Measurements from ENCODE around the gene BLCAP.

The BLCAP gene

DNA sequence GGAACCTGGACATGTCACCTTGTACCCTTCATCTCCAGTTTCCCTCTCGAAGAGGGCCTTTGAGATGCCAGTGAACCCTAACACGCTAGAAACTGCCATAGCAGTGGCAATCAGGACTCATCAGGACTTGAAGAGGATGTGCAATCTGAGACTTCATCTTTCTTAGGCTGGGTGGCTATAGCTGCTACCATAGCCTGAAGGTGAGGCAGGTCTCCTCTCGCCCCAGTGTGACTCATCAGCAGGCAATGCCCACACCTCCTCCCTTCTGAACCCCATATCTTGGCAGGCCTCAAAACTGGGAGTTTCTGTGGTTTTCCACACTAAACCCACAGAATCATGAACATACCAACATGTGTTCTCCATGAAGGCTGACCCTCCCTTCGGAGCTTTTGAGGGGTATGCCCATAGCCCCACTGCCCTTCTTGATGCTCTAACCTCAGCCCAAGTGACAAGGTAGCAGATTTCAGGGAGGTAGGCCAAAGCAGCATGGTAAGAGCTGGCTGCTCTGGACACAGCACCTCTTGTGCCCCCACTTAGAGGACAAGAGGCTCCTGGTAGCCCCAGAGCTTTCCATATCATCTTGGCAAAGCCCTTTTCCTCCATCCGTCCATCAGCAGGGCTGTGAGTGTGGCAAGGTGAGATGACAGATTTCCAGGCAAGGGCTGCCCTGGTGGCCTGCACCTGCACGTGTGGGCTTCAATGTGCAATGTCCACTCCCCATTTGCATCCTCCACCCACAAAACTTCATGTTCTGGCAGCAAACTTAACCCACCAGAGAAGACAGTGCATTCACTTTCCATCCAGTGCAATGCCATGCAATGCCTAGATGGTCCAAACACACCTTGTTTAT is 2.6 kb downstream of the BLCAP start:
- peaks cover 32% of the 10 kb centered on the region for H3K4me1 ChIP-seq (ENCODE audit: control insufficient read depth, insufficient read depth, low read length)
- no peak overlapping the region for H3K9ac ChIP-seq (ENCODE audit: low read length)
- H3K27ac ChIP-seq (ENCODE audit: low read depth, low read length): peak overlapping the region; percentile 99
- H3K4me3 ChIP-seq (ENCODE audit: low read length): peak overlapping the region; percentile 47
- no peaks in the 10 kb centered on the region for H3K27me3 ChIP-seq (ENCODE audit: control insufficient read depth, insufficient read depth, low read length)
- no peaks in the 10 kb centered on the region for H3K36me3 ChIP-seq (ENCODE audit: control insufficient read depth, insufficient read depth, low read length)

DNA sequence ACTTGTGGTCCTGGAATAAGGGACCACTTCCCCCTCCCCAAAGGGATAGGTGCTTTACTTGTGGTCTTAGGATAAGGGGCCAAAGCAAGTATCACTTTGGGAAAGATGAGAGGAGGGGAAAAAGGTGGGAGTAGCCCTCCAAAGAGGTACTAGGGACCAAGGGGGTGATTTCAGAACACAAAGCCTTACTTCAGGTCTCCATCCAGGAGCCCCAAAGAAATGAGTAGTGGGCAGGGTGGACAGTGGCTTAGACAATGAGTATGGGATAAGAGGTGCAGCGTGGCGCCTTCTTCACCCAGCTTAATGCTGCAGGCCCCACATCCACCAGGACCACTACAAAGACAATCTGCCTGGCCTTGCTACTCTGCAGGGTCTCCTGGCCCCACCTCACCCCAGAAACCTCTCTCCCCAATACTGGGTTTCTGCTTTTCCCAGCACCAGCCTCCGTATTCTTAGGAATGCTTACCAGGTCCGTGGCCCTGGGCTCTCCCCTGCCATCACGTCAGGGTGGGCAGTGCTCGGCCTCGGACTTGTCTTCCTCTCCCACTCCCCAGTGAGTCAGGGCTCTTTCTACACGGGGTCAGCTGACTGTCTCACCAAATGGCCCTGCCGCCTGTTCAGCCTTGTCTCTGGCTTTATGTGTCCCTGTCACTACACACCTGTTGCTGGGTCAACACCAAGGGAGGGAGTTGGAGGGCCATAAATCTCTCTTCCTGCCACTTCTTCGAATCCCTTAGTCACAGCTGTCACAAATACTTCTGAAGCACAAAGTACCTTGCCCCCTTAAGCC is 3.6 kb downstream of the BLCAP start:
- Histone ChIP-seq H3K4me3 (ENCODE audit: low read length) (peak overlapping the region; percentile 16), H3K27ac (ENCODE audit: low read depth, low read length) (no peak overlapping the region), H3K9ac (ENCODE audit: low read length) (no peak overlapping the region), H3K4me1 (ENCODE audit: control insufficient read depth, insufficient read depth, low read length) (peaks cover 40% of the 10 kb centered on the region), H3K27me3 (ENCODE audit: control insufficient read depth, insufficient read depth, low read length) (no peaks in the 10 kb centered on the region), H3K36me3 (ENCODE audit: control insufficient read depth, insufficient read depth, low read length) (no peaks in the 10 kb centered on the region)

DNA sequence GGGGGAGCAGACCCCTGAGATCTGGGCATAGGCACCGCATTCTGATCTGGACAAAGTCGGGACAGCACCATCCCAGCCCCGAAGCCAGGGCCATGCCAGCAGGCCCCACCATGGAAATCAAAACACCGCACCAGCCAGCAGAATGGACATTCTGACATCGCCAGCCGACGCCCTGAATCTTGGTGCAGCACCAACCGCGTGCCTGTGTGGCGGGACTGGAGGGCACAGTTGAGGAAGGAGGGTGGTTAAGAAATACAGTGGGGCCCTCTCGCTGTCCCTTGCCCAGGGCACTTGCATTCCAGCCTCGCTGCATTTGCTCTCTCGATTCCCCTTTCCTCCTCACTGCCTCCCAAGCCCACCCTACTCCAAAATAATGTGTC is 4.7 kb downstream of the BLCAP start:
- Histone ChIP-seq H3K4me1 (ENCODE audit: control insufficient read depth, insufficient read depth, low read length) (peaks cover 49% of the 10 kb centered on the region), H3K36me3 (ENCODE audit: control insufficient read depth, insufficient read depth, low read length) (no peaks in the 10 kb centered on the region), H3K4me3 (ENCODE audit: low read length) (no peak overlapping the region), H3K9ac (ENCODE audit: low read length) (no peak overlapping the region), H3K27me3 (ENCODE audit: control insufficient read depth, insufficient read depth, low read length) (no peaks in the 10 kb centered on the region), H3K27ac (ENCODE audit: low read depth, low read length) (peak overlapping the region; percentile 15)

- Histone ChIP-seq H3K36me3 (ENCODE audit: control insufficient read depth, insufficient read depth, low read length) (no peaks in the 10 kb centered on the region), H3K4me3 (ENCODE audit: low read length) (peak overlapping the region; percentile 37), H3K27ac (ENCODE audit: low read depth, low read length) (peak overlapping the region; percentile 43), H3K9ac (ENCODE audit: low read length) (no peak overlapping the region), H3K27me3 (ENCODE audit: control insufficient read depth, insufficient read depth, low read length) (no peaks in the 10 kb centered on the region), H3K4me1 (ENCODE audit: control insufficient read depth, insufficient read depth, low read length) (peaks cover 54% of the 10 kb centered on the region)
These were observed 5.2 kb downstream of the BLCAP start for GRCh38 chr20:37522260-37523011.

DNA sequence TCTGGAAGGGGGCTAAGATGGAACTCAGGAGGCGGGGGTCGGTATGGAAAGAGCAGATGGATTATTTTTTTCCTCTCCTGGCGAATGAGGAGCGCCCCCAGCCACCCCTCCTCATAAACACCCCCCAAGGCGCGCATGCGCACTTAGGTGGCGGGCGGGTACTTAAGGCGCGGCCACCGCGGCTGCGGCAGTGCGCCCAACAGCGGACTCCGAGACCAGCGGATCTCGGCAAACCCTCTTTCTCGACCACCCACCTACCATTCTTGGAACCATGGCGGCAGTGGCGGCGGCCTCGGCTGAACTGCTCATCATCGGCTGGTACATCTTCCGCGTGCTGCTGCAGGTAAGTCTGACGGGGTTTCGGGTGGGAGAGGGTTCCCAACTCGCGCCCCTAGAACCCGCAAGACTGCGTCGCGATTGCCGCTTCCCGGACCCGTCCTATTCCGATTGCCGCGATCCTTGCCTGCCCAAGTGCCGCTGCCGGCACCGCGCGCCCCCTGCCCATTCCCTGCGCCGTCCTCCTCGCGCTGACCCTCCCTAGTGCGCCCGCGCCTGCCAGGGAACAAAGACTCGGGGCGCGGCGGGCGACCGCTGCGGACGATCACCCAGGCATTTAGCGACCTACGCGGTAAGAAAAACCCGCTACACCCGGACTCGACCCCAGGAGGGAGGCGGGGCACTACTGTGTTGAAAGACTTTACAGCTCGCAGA is 6.5 kb downstream of the BLCAP start, which contains the start of gene NNAT:
NNAT (plus strand) TSS at position 190 of the 711 bp plus-strand sequence; CDS start at position 272, 82 bp downstream.
- Histone ChIP-seq H3K9ac (ENCODE audit: low read length) (no peak within 1 kb of the TSS), H3K4me1 (ENCODE audit: control insufficient read depth, insufficient read depth, low read length) (peaks cover 58% of the 10 kb centered on the region), H3K27ac (ENCODE audit: low read depth, low read length) (peak within 1 kb of the TSS; percentile 94), H3K4me3 (ENCODE audit: low read length) (peak within 1 kb of the TSS; percentile 52), H3K27me3 (ENCODE audit: control insufficient read depth, insufficient read depth, low read length) (no peaks in the 10 kb centered on the region), H3K36me3 (ENCODE audit: control insufficient read depth, insufficient read depth, low read length) (no peaks in the 10 kb centered on the region)

- H3K27ac ChIP-seq (ENCODE audit: low read depth, low read length): peak overlapping the region; percentile 94
- peaks cover 2% of the 10 kb centered on the region for H3K36me3 ChIP-seq (ENCODE audit: control insufficient read depth, insufficient read depth, low read length)
- H3K27me3 ChIP-seq (ENCODE audit: control insufficient read depth, insufficient read depth, low read length): no peaks in the 10 kb centered on the region
- peaks cover 57% of the 10 kb centered on the region for H3K4me1 ChIP-seq (ENCODE audit: control insufficient read depth, insufficient read depth, low read length)
- no peak overlapping the region for H3K4me3 ChIP-seq (ENCODE audit: low read length)
- no peak overlapping the region for H3K9ac ChIP-seq (ENCODE audit: low read length)
These were observed 7.2 kb downstream of the BLCAP start for GRCh38 chr20:37520419-37520955.

- Histone ChIP-seq H3K27me3 (ENCODE audit: control insufficient read depth, insufficient read depth, low read length) (no peaks in the 10 kb centered on the region), H3K36me3 (ENCODE audit: control insufficient read depth, insufficient read depth, low read length) (peaks cover 2% of the 10 kb centered on the region), H3K27ac (ENCODE audit: low read depth, low read length) (peak overlapping the region; percentile 94), H3K9ac (ENCODE audit: low read length) (no peak overlapping the region), H3K4me3 (ENCODE audit: low read length) (no peak overlapping the region), H3K4me1 (ENCODE audit: control insufficient read depth, insufficient read depth, low read length) (peaks cover 50% of the 10 kb centered on the region)
These were observed 7.9 kb downstream of the BLCAP start for GRCh38 chr20:37519508-37520418.

DNA sequence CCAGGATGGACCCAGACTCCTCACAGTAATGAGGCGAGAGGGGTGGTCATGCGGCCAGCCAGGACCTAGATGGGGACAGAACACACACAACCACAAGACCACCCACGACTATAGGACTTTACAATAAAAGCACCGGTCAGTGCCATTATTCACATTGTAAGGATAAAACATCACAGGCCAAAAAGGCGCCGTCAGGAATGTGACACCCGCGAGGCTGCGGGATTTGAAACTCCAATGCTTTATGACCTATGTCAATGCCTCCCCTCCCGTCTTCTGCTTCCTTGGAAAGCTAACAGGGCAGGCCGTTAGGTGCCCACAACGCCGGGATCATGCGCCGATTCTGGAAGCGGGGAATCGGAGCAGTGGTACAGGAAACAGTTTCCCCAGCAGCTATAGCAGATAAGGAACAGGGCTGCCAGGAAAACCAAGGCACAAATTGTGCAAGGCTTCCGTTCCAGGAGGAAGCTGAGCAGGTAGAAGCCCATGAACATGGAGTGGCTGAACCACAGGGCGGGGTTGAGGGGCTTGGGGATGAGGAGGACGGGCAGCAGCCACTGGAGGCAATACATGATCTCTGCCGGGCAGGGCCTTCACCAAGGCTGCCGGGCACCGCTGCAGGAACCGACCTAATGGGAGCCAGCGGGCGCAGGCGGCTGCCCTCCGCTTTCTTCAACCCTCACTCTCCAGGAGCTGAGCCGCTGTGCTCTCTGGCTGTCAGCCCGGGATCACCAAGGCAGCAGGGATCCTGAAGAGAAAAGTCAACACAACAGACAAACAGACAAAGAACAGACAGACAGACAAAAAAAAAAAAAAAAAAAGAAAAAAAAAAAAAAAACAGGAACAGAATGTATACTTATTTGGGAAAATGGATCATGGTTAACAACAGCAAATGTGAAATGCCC is 8.8 kb downstream of the BLCAP start:
- H3K4me3 ChIP-seq (ENCODE audit: low read length): no peak overlapping the region
- H3K27me3 ChIP-seq (ENCODE audit: control insufficient read depth, insufficient read depth, low read length): no peaks in the 10 kb centered on the region
- peaks cover 42% of the 10 kb centered on the region for H3K4me1 ChIP-seq (ENCODE audit: control insufficient read depth, insufficient read depth, low read length)
- H3K27ac ChIP-seq (ENCODE audit: low read depth, low read length): peak overlapping the region; percentile 94
- H3K36me3 ChIP-seq (ENCODE audit: control insufficient read depth, insufficient read depth, low read length): peaks cover 2% of the 10 kb centered on the region
- H3K9ac ChIP-seq (ENCODE audit: low read length): no peak overlapping the region

- Histone ChIP-seq H3K36me3 (ENCODE audit: control insufficient read depth, insufficient read depth, low read length) (peaks cover 2% of the 10 kb centered on the region), H3K4me3 (ENCODE audit: low read length) (no peak overlapping the region), H3K27me3 (ENCODE audit: control insufficient read depth, insufficient read depth, low read length) (no peaks in the 10 kb centered on the region), H3K9ac (ENCODE audit: low read length) (no peak overlapping the region), H3K27ac (ENCODE audit: low read depth, low read length) (peak overlapping the region; percentile 94), H3K4me1 (ENCODE audit: control insufficient read depth, insufficient read depth, low read length) (peaks cover 42% of the 10 kb centered on the region)
These were observed 9.6 kb downstream of the BLCAP start for GRCh38 chr20:37518059-37518458.

All from rectal smooth muscle tissue (tissue), 1 donor.